Panc1 (cell line): Measurements from ENCODE around the gene SDSL. TPM values are rescaled to one million over a fixed set of nuclear protein-coding genes. Genes with fewer than 3 reads are reported as not detected.

Experiments
- ATAC-seq: fragments of 200-7000 bp; cut with Tn5 transposase; 2 replicates; pipeline ENCODE4 v1.9.1; 2020; ENCODE audit warnings: mild to moderate bottlenecking, moderate library complexity
- BruUV-seq: library from RNA; stranded (reverse); fragments of 400-500 nt; replicated peaks from 2 replicates; lab custom pipeline; 2021; lab: Mats Ljungman, UMichigan
- CTCF ChIA-PET: fragments of 300-600 bp; sonication (Branson Sonifier 250); formaldehyde crosslinking; loops from one replicate; lab custom pipeline; 2022; ENCODE audit warnings: antibody characterized with exemption; lab: Charles Lee
- POLR2A ChIA-PET: fragments of 300-600 bp; sonication (Branson Sonifier 250); formaldehyde crosslinking; loops from one replicate; lab custom pipeline; 2022; ENCODE audit warnings: antibody characterized with exemption; lab: Charles Lee
- DNase-seq: peaks from one replicate; pipeline ENCODE4 v3.0.0-alpha.2; 2010; ENCODE audit warnings: low read depth, low spot score
- H3K27ac ChIP-seq: 2 replicates; pipeline ENCODE4 v1.5.1; 2011; ENCODE audit warnings: mild to moderate bottlenecking, low read length, inconsistent platforms
- H3K27me3 ChIP-seq: fragments of 200-500 bp; sonication (Bioruptor generic); 2 replicates; pipeline ENCODE4 v1.6.0; 2014; ENCODE audit warnings: low read length, inconsistent platforms; ENCODE audit not compliant: control insufficient read depth, insufficient read depth
- H3K36me3 ChIP-seq: fragments of 200-500 bp; sonication (Bioruptor generic); 2 replicates; pipeline ENCODE4 v1.5.1; 2014; ENCODE audit warnings: inconsistent platforms, mild to moderate bottlenecking, low read length, moderate library complexity; ENCODE audit not compliant: control insufficient read depth, insufficient read depth
- H3K4me1 ChIP-seq: 2 replicates; pipeline ENCODE4 v1.5.1; 2011; ENCODE audit warnings: inconsistent platforms, mild to moderate bottlenecking, low read length, moderate library complexity; ENCODE audit not compliant: control insufficient read depth, insufficient read depth
- H3K4me3 ChIP-seq, 2 experiments: 2 replicates each; pipeline ENCODE4 v1.5.1; 2011 to 2012; ENCODE audit warnings: low read depth in 2 of 2, low read length in 2 of 2, mild to moderate bottlenecking in 2 of 2, inconsistent platforms in 1 of 2, moderate library complexity in 1 of 2
- H3K9me3 ChIP-seq: fragments of 200-500 bp; sonication (Bioruptor generic); 2 replicates; pipeline ENCODE4 v1.5.1; 2014; ENCODE audit warnings: low read depth, mild to moderate bottlenecking, inconsistent platforms, low read length, moderate library complexity; ENCODE audit not compliant: control insufficient read depth, insufficient read depth
- CTCF ChIP-seq: fragments of 450-650 bp; IDR thresholded peaks from 2 replicates; pipeline ENCODE4 v1.5.1; 2017; ENCODE audit warnings: mild to moderate bottlenecking
- POLR2AphosphoS5 ChIP-seq: IDR thresholded peaks from 2 replicates; pipeline ENCODE4 v1.6.1; 2012; ENCODE audit warnings: mild to moderate bottlenecking, low read depth, low read length, moderate library complexity
- REST ChIP-seq, 2 experiments: IDR thresholded peaks; 2 replicates each; pipeline ENCODE4 v1.6.1; 2011 to 2012; ENCODE audit warnings: low read depth in 2 of 2, control low read depth in 1 of 2, low read length in 1 of 2, mild to moderate bottlenecking in 1 of 2, moderate library complexity in 1 of 2; ENCODE audit not compliant: insufficient read depth in 1 of 2
- SIN3A ChIP-seq: IDR thresholded peaks from 2 replicates; pipeline ENCODE4 v1.6.1; 2012; ENCODE audit warnings: low read depth, mild to moderate bottlenecking, low read length, moderate library complexity, borderline replicate concordance; ENCODE audit not compliant: insufficient read depth
- TCF7L2 ChIP-seq: IDR thresholded peaks from 2 replicates; pipeline ENCODE4 v1.6.1; 2011; ENCODE audit warnings: mild to moderate bottlenecking, low read depth, low read length, inconsistent platforms
- in situ Hi-C: cut with HindIII; loops from 2 replicates; pipeline ENCODE4 v1.10.0; 2016; ENCODE audit warnings: low sequenced_read_pairs, low pct_unique_long_range_greater_than_20kb
- intact Hi-C: fragments of 100-400 bp; cut with micrococcal nuclease; formaldehyde crosslinking; loops from one replicate; pipeline ENCODE4 v1.10.0; 2022; ENCODE audit not compliant: unreplicated experiment
- total RNA-seq: library from RNA; stranded (reverse); gene quantifications from one replicate; pipeline ENCODE4 v1.2.1, GENCODE V29; 2021; ENCODE audit not compliant: unreplicated experiment

Gene SDSL
- total RNA-seq, 1 experiment from 2014 or later = 5.8 TPM

DNA sequence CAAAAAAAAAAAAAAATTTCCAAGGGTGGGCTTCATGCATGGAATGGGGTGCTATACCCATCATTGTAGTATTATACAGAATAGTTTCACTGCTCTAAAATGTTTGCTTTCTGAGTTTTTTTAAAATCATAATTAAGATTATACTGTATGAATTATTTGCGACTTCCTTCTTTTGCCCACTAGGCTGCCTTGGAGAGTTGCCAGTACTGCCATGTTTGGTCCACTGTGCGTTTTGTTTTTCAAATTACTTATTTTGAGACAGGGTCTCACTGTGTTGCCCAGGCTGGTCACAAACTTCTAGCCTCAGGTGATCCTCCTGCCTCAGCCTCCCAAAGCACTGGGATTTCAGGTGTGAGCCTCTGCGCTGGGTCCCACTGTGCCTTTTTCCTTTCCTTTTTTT is 43.9 kb upstream of the SDSL start:
- no peak for ATAC-seq
- CTCF ChIA-PET = no interaction called here
- H3K36me3 ChIP-seq = no peaks in the 10 kb centered on the region

DNA sequence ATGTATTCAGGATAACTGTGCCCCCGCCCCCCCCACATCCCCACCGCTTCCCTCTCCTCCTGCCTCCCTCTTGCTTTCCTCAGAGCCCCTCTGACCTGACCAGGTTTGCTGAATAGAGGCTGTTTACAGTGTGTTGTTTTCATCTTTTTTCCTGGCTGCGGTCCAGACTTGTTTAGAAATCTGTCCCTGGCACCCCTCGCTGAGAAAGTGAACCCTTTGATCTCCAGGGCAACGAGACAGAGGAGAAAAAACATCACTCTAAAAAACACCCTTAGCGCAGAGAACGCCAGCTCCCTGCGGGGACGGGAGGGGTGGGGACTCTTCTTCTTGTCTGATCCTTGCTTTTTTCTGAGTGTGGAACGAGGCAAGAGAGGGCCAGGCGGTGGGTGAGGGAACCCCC is 41.0 kb upstream of the SDSL start:
- no peak overlapping the region for H3K4me3 ChIP-seq
- TF ChIP-seq SIN3A = no peak
- TF ChIP-seq REST (IDR thresholded peaks at IDR 0.05; ENCODE audit: insufficient read depth in 1 of 2, low read depth in 2 of 2, low read length in 1 of 2) = no peak
- no peak for TF ChIP-seq TCF7L2
- ChIA-PET CTCF (no interaction called here), POLR2A (no interaction called here)
- no peaks in the 10 kb centered on the region for H3K4me1 ChIP-seq
- ATAC-seq = no peak
- H3K36me3 ChIP-seq = no peaks in the 10 kb centered on the region
- no peaks in the 10 kb centered on the region for H3K9me3 ChIP-seq
- in situ Hi-C loops (no loop called here), intact Hi-C loops (no loop called here)
- no peak for DNase-seq
- no peaks in the 10 kb centered on the region for H3K27me3 ChIP-seq
- H3K27ac ChIP-seq = no peak overlapping the region
- no TSS peak for BruUV-seq

More for the DNA sequence above, 43.9 kb upstream of the SDSL start:
- TF ChIP-seq POLR2AphosphoS5 (no peak), REST (IDR thresholded peaks at IDR 0.05; ENCODE audit: insufficient read depth in 1 of 2, low read depth in 2 of 2, low read length in 1 of 2) (no peak), CTCF (no peak), TCF7L2 (no peak), SIN3A (no peak)
- Histone ChIP-seq H3K27me3 (no peaks in the 10 kb centered on the region), H3K4me3 (no peak overlapping the region), H3K4me1 (no peaks in the 10 kb centered on the region), H3K27ac (no peak overlapping the region), H3K9me3 (no peaks in the 10 kb centered on the region)
- no peak for DNase-seq
- POLR2A ChIA-PET = no interaction called here
- in situ Hi-C loops = no loop called here
- intact Hi-C loops = no loop called here
- no TSS peak for BruUV-seq
